OCI-LY3 (cell line): ENCODE data around the gene SRGAP1.

Source experiments
- H2AFZ ChIP-seq: fragments of 200-600, 300-600 bp; shearing (Covaris generic); 2 replicates; pipeline ENCODE4 v1.6.0; 2014; ENCODE audit warnings: antibody characterized with exemption, low read depth, low read length
- H3K27ac ChIP-seq: fragments of 200-600, 300-600 bp; sonication (generic); 2 replicates; pipeline ENCODE4 v1.5.1; 2014; ENCODE audit warnings: mild to moderate bottlenecking, low read length, moderate library complexity, mixed read lengths
- H3K27me3 ChIP-seq: fragments of 200-600, 300-600 bp; sonication (generic); 2 replicates; pipeline ENCODE4 v1.6.1; 2014; ENCODE audit warnings: low read depth, low read length, mixed read lengths
- H3K36me3 ChIP-seq: fragments of 200-600, 300-600 bp; sonication (generic); replicated peaks from 2 replicates; pipeline ENCODE3; 2014; ENCODE audit warnings: low read depth, low read length, mixed read lengths
- H3K4me1 ChIP-seq: fragments of 300-600, 200-600 bp; sonication (generic); 2 replicates; pipeline ENCODE4 v1.6.1; 2014; ENCODE audit warnings: low read length, mixed read lengths
- H3K4me2 ChIP-seq: fragments of 200-600, 300-600 bp; sonication (generic); 2 replicates; pipeline ENCODE4 v1.6.1; 2014; ENCODE audit warnings: low read length, mixed read lengths
- H3K4me3 ChIP-seq: fragments of 300-600, 200-600 bp; sonication (generic); 2 replicates; pipeline ENCODE4 v1.5.1; 2014; ENCODE audit warnings: antibody characterized with exemption, mild to moderate bottlenecking, low read length, moderate library complexity
- H3K79me2 ChIP-seq: fragments of 300-600, 200-600 bp; shearing (Covaris generic); 2 replicates; pipeline ENCODE4 v1.6.1; 2014; ENCODE audit warnings: mild to moderate bottlenecking, low read length, mixed read lengths
- H3K9ac ChIP-seq: fragments of 300-600, 200-600 bp; shearing (Covaris generic); 2 replicates; pipeline ENCODE4 v1.6.0; 2014; ENCODE audit warnings: mild to moderate bottlenecking, low read length, moderate library complexity
- H3K9me3 ChIP-seq: fragments of 200-600, 300-600 bp; shearing (Covaris generic); 2 replicates; pipeline ENCODE4 v1.6.1; 2014; ENCODE audit warnings: low read length, mixed read lengths; ENCODE audit not compliant: insufficient read depth
- H4K20me1 ChIP-seq: fragments of 200-600, 300-600 bp; sonication (generic); 2 replicates; pipeline ENCODE4 v1.6.1; 2016; ENCODE audit warnings: low read length, mixed read lengths; ENCODE audit not compliant: insufficient read depth
- CTCF ChIP-seq: fragments of 200-600, 300-600 bp; sonication (generic); IDR thresholded peaks from 2 replicates; pipeline ENCODE4 v1.5.1; 2014; ENCODE audit warnings: antibody characterized with exemption, low read length, low read depth
- EZH2phosphoT487 ChIP-seq: fragments of 200-600 bp; shearing (Covaris generic); IDR thresholded peaks from 2 replicates; pipeline ENCODE4 v1.6.1; 2018; ENCODE audit warnings: antibody characterized with exemption, mixed run types, low read depth

SRGAP1 gene

GRCh38 chr12:63968673-63969072 is 124.2 kb downstream of the SRGAP1 start:
- H3K27me3 ChIP-seq: no peaks in the 10 kb centered on the region
- no peak overlapping the region for H2AFZ ChIP-seq
- no peak overlapping the region for H3K4me2 ChIP-seq
- H3K4me3 ChIP-seq: no peak overlapping the region
- H3K79me2 ChIP-seq: no peaks in the 10 kb centered on the region
- H3K27ac ChIP-seq: no peak overlapping the region
- no peak for TF ChIP-seq EZH2phosphoT487
- TF ChIP-seq CTCF: no peak
- peaks cover 11% of the 10 kb centered on the region for H3K4me1 ChIP-seq
- no peaks in the 10 kb centered on the region for H3K9me3 ChIP-seq
- no peaks in the 10 kb centered on the region for H3K36me3 ChIP-seq
- no peak overlapping the region for H3K9ac ChIP-seq
- no peaks in the 10 kb centered on the region for H4K20me1 ChIP-seq

GRCh38 chr12:63976902-63977395 is 132.4 kb downstream of the SRGAP1 start:
- no peaks in the 10 kb centered on the region for H3K27me3 ChIP-seq
- no peaks in the 10 kb centered on the region for H3K9me3 ChIP-seq
- TF ChIP-seq CTCF (no peak), EZH2phosphoT487 (no peak)
- H3K9ac ChIP-seq: no peak overlapping the region
- no peak overlapping the region for H3K4me2 ChIP-seq
- no peak overlapping the region for H2AFZ ChIP-seq
- no peaks in the 10 kb centered on the region for H3K36me3 ChIP-seq
- H4K20me1 ChIP-seq: no peaks in the 10 kb centered on the region
- no peaks in the 10 kb centered on the region for H3K4me1 ChIP-seq
- no peak overlapping the region for H3K4me3 ChIP-seq
- H3K27ac ChIP-seq: no peak overlapping the region
- H3K79me2 ChIP-seq: no peaks in the 10 kb centered on the region

GRCh38 chr12:63977441-63977840 is 132.9 kb downstream of the SRGAP1 start:
- Histone ChIP-seq H3K4me2 (no peak overlapping the region), H3K27me3 (no peaks in the 10 kb centered on the region), H3K79me2 (no peaks in the 10 kb centered on the region), H3K4me3 (no peak overlapping the region), H3K9me3 (no peaks in the 10 kb centered on the region), H3K36me3 (no peaks in the 10 kb centered on the region), H3K4me1 (no peaks in the 10 kb centered on the region), H4K20me1 (no peaks in the 10 kb centered on the region), H3K27ac (no peak overlapping the region), H2AFZ (no peak overlapping the region), H3K9ac (no peak overlapping the region)
- TF ChIP-seq CTCF (no peak), EZH2phosphoT487 (no peak)

GRCh38 chr12:63978519-63978918 is 134.0 kb downstream of the SRGAP1 start:
- Histone ChIP-seq H3K4me1 (no peaks in the 10 kb centered on the region), H3K79me2 (no peaks in the 10 kb centered on the region), H3K9me3 (no peaks in the 10 kb centered on the region), H3K4me3 (no peak overlapping the region), H3K4me2 (no peak overlapping the region), H2AFZ (no peak overlapping the region), H3K36me3 (no peaks in the 10 kb centered on the region), H4K20me1 (no peaks in the 10 kb centered on the region), H3K27ac (no peak overlapping the region), H3K27me3 (no peaks in the 10 kb centered on the region), H3K9ac (no peak overlapping the region)
- TF ChIP-seq CTCF (no peak), EZH2phosphoT487 (no peak)
